GM19023 (cell line): ENCODE data around the gene VASH2.
"Not testable (repeated sequence)": the region's sequence is repeated elsewhere in the genome, so short reads cannot be mapped to it uniquely, and the experiment has no call there.

Experiments used
- ATAC-seq: cut with Tn5 transposase; IDR thresholded peaks from one replicate; pipeline ENCODE4 v1.9.1; 2021; ENCODE audit warnings: mild to moderate bottlenecking, moderate library complexity; ENCODE audit not compliant: unreplicated experiment

The VASH2 gene

DNA sequence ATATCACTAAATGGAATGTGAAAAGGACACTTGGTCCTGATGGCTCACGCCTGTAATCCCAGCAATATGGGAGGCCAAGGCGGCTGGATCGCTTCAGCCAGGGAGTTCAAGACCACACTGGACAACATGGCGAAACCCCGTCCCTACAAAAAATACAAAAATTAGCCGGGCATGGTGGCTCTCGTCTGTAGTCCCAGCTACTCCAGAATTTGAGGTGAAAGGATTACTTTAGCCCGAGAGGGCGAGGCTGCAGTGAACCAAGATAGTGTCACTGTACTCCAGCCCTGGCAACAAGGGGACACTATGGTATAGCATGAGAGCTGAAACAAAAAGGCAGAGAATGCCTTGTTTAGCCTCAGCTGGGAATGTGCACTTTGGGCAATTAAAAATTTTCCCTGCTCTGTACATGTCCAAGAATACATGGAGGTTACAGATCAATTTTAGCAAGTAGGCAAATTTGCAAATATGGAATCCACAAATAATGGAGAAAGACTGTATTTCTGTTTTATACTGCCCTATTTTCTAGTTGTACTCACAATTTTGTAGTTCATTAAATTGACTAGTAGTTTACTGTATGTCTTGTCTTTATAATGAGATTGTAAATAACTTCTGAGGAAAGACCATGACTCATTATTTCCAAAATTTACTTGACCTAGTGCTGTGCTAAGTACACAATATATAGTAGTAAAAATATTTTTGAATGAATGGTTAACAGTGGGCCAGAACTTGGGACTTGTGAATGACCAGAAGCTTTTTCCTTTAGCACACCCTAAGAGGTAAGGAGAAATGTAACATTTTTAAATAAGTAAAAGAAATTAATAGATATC, 67.3 kb downstream of the VASH2 start:
- ATAC-seq = no peak

- no peak for ATAC-seq
These were observed 69.1 kb downstream of the VASH2 start for GRCh38 chr1:213019450-213019849.

- no peak for ATAC-seq
These were observed 69.7 kb downstream of the VASH2 start for GRCh38 chr1:213020016-213020415.

DNA sequence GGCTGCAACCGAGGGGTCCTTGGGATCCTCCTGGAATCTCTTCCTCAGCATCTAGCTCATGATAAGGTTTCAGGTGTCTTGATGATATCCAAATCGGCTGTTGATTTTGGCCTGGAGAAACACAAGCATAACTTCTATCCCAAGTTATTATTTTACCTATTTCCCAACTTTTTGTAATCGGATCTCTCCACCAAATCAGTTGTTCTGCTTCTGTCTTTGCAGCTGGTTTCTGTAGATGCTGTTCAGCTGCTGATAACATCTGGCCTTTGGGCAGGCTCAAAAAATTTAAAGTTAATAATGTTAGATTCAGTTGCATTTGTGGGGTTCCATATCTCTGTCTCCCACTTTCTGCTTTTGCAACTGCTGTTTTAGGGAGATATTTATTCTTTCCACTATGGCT, 76.7 kb downstream of the VASH2 start:
- ATAC-seq = not testable (repeated sequence)

GRCh38 chr1:213032651-213033050, 82.3 kb downstream of the VASH2 start:
- ATAC-seq = no peak

GRCh38 chr1:213034713-213035112, 84.4 kb downstream of the VASH2 start:
- ATAC-seq = no peak

- ATAC-seq = no peak
These were observed 85.2 kb downstream of the VASH2 start for GRCh38 chr1:213035573-213035972.
